Activated CD8-positive, alpha-beta T cell treated with anti-CD3 and anti-CD28 coated beads for 36 hours (primary cell): ENCODE data around the gene UBE3C. TPM values are rescaled to one million over a fixed set of nuclear protein-coding genes. Genes with fewer than 3 reads are reported as not detected.
A peak's percentile ranks its signal among the peaks of the same experiment; 100 is the strongest.
"Not testable (repeated sequence)": the region's sequence is repeated elsewhere in the genome, so short reads cannot be mapped to it uniquely, and the experiment has no call there.

ENCODE experiments used
- ATAC-seq: fragments of 200-7000 bp; cut with Tn5 transposase; one replicate; pipeline ENCODE4 v1.10.0; 2021; ENCODE audit warnings: mild to moderate bottlenecking, moderate library complexity
- CTCF ChIA-PET: fragments of 350-600 bp; sonication (Branson Sonifier 250); formaldehyde crosslinking; loops from one replicate; lab custom pipeline; 2021; ENCODE audit warnings: antibody characterized with exemption; lab: Charles Lee
- POLR2A ChIA-PET: fragments of 350-600 bp; sonication (Branson Sonifier 250); formaldehyde crosslinking; loops from one replicate; lab custom pipeline; 2021; ENCODE audit warnings: antibody characterized with exemption; lab: Charles Lee
- DNase-seq: peaks from one replicate; pipeline ENCODE4 v3.0.0-alpha.2; 2020
- H3K27ac Mint-ChIP-seq: one replicate; pipeline ENCODE4 v1.8.0; 2021; ENCODE audit warnings: mild to moderate bottlenecking, mixed read lengths
- H3K27me3 Mint-ChIP-seq: one replicate; pipeline ENCODE4 v1.8.0; 2021; ENCODE audit warnings: mixed read lengths
- H3K36me3 Mint-ChIP-seq: one replicate; pipeline ENCODE4 v1.8.0; 2021; ENCODE audit warnings: low read depth, mixed read lengths
- H3K4me1 Mint-ChIP-seq: one replicate; pipeline ENCODE4 v1.8.0; 2021; ENCODE audit warnings: low read depth, mixed read lengths
- H3K4me3 Mint-ChIP-seq: one replicate; pipeline ENCODE4 v1.8.0; 2021; ENCODE audit warnings: mild to moderate bottlenecking, moderate library complexity, mixed read lengths
- H3K9me3 Mint-ChIP-seq: one replicate; pipeline ENCODE4 v1.8.0; 2021; ENCODE audit warnings: mixed read lengths
- intact Hi-C: fragments of 100-400 bp; cut with micrococcal nuclease; formaldehyde crosslinking; loops from one replicate; pipeline ENCODE4 v1.10.0; 2022
- total RNA-seq, 2 experiments: library from RNA; stranded (reverse); gene quantifications; one replicate each; pipeline ENCODE4 v1.2.3, GENCODE V29; 2021
- TF ChIP-seq, protein P1 (sequence below): fragments of 200-600 bp; IDR thresholded peaks from one replicate; pipeline ENCODE4 v1.8.0; 2022; ENCODE audit warnings: antibody characterized with exemption, mild to moderate bottlenecking

UBE3C gene
- total RNA-seq, 2 experiments from 2014 or later = 59.0 to 59.6 TPM

- peak; percentile 74 for ATAC-seq
- no peaks in the 10 kb centered on the region for H3K4me1 Mint-ChIP-seq
- H3K4me3 Mint-ChIP-seq = no peak overlapping the region
- no peak overlapping the region for H3K27ac Mint-ChIP-seq
- no peaks in the 10 kb centered on the region for H3K27me3 Mint-ChIP-seq
- DNase-seq = peak; percentile 66
- ChIA-PET POLR2A (no interaction called here), CTCF (interaction anchor here (0.7 to 3.4 kb wide), 26 partner anchors 9 to 301 kb away, joined by 3 to 15 read pairs (median 4); partner anchors contain the start of gene NOM1)
- H3K36me3 Mint-ChIP-seq = peaks cover 23% of the 10 kb centered on the region
- intact Hi-C loops = no loop called here
- no peaks in the 10 kb centered on the region for H3K9me3 Mint-ChIP-seq
- TF ChIP-seq, protein P1, sequence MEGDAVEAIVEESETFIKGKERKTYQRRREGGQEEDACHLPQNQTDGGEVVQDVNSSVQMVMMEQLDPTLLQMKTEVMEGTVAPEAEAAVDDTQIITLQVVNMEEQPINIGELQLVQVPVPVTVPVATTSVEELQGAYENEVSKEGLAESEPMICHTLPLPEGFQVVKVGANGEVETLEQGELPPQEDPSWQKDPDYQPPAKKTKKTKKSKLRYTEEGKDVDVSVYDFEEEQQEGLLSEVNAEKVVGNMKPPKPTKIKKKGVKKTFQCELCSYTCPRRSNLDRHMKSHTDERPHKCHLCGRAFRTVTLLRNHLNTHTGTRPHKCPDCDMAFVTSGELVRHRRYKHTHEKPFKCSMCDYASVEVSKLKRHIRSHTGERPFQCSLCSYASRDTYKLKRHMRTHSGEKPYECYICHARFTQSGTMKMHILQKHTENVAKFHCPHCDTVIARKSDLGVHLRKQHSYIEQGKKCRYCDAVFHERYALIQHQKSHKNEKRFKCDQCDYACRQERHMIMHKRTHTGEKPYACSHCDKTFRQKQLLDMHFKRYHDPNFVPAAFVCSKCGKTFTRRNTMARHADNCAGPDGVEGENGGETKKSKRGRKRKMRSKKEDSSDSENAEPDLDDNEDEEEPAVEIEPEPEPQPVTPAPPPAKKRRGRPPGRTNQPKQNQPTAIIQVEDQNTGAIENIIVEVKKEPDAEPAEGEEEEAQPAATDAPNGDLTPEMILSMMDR = peak; percentile 86
These were observed 112.0 kb downstream of the UBE3C start for GRCh38 chr7:157250605-157251228.

DNA sequence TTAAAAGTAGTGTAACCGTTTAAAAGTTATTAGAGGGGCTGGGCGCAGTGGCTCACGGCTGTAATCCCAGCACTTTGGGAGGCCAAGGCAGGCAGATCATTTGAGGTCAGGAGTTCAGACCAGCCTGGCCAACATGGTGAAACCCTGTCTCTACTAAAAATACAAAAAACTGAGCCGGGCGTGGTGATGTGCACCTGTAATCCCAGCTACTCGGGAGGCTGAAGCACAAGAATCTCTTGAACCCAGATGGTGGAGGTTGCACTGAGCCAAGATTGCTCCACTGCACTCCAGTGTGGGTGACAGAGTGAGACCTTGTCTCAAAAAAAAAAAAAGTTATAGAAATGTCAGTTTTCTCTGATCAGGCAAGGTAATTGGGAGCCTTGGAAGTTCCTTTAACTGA lies 113.1 kb downstream of the UBE3C start:
- H3K4me1 Mint-ChIP-seq, DNase-seq, intact Hi-C loops, H3K27ac Mint-ChIP-seq, H3K9me3 Mint-ChIP-seq, H3K4me3 Mint-ChIP-seq, ATAC-seq, POLR2A ChIA-PET, H3K27me3 Mint-ChIP-seq: not testable (repeated sequence)
- CTCF ChIA-PET = interaction anchor here (0.6 to 3.4 kb wide), 4 partner anchors 12 to 86 kb away, joined by 3 to 15 read pairs (median 6); no protein-coding TSS in a partner anchor
- H3K36me3 Mint-ChIP-seq = peaks cover 27% of the 10 kb centered on the region

GRCh38 chr7:157253850-157254249 lies 115.1 kb downstream of the UBE3C start:
- TF ChIP-seq, protein P1 = no peak
- no peak overlapping the region for H3K27ac Mint-ChIP-seq
- H3K36me3 Mint-ChIP-seq = peaks cover 30% of the 10 kb centered on the region
- intact Hi-C loops = no loop called here
- ChIA-PET POLR2A (no interaction called here), CTCF (no interaction called here)
- H3K9me3 Mint-ChIP-seq = no peaks in the 10 kb centered on the region
- no peak for ATAC-seq
- no peaks in the 10 kb centered on the region for H3K4me1 Mint-ChIP-seq
- DNase-seq = no peak
- H3K27me3 Mint-ChIP-seq = no peaks in the 10 kb centered on the region
- no peak overlapping the region for H3K4me3 Mint-ChIP-seq

- H3K36me3 Mint-ChIP-seq = peaks cover 30% of the 10 kb centered on the region
- H3K4me3 Mint-ChIP-seq, H3K27ac Mint-ChIP-seq, POLR2A ChIA-PET, ATAC-seq, H3K9me3 Mint-ChIP-seq, intact Hi-C loops, DNase-seq, CTCF ChIA-PET, H3K4me1 Mint-ChIP-seq, H3K27me3 Mint-ChIP-seq: not testable (repeated sequence)
These were observed 116.1 kb downstream of the UBE3C start for GRCh38 chr7:157254781-157255180.

DNA sequence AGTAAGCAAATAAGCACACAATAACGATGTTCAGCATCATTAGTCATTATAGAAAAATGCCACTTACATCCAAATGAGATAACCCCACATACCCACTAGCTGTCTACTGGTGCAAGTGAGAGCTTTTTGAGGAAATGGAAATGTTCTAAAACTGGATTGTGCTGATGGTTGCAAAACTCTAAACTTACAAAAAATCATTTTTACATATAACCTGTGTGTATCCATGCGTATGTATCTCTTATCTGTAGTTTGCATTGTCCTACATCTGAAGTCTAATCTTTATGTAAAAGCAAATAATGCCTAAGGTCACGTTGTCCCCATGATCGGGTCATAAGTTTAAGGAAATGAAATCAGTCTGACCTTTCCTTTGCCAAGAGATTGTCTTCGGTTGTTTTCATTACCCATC lies 116.5 kb downstream of the UBE3C start:
- TF ChIP-seq, protein P1 = no peak
- intact Hi-C loops = no loop called here
- no peaks in the 10 kb centered on the region for H3K4me1 Mint-ChIP-seq
- H3K4me3 Mint-ChIP-seq = no peak overlapping the region
- H3K27me3 Mint-ChIP-seq = no peaks in the 10 kb centered on the region
- DNase-seq (no peak), ATAC-seq (no peak)
- H3K9me3 Mint-ChIP-seq = no peaks in the 10 kb centered on the region
- H3K36me3 Mint-ChIP-seq = peaks cover 33% of the 10 kb centered on the region
- ChIA-PET CTCF (no interaction called here), POLR2A (no interaction called here)
- no peak overlapping the region for H3K27ac Mint-ChIP-seq

- TF ChIP-seq, protein P1 = no peak
- ChIA-PET POLR2A (no interaction called here), CTCF (interaction anchor here (1.0 to 1.3 kb wide), 2 partner anchors 9 to 13 kb away, joined by 3 to 4 read pairs; no protein-coding TSS in a partner anchor)
- ATAC-seq (no peak), DNase-seq (no peak)
- Mint-ChIP-seq H3K9me3 (no peaks in the 10 kb centered on the region), H3K4me1 (no peaks in the 10 kb centered on the region), H3K36me3 (peaks cover 35% of the 10 kb centered on the region), H3K27ac (no peak overlapping the region), H3K27me3 (no peaks in the 10 kb centered on the region), H3K4me3 (no peak overlapping the region)
- intact Hi-C loops = no loop called here
These were observed 124.4 kb downstream of the UBE3C start for GRCh38 chr7:157263156-157263555.
